HG02798 (cell line): ENCODE data around the gene GALNT12.

Experiments
- ATAC-seq: cut with Tn5 transposase; IDR thresholded peaks from one replicate; pipeline ENCODE4 v1.9.1; 2021; ENCODE audit warnings: mild to moderate bottlenecking; ENCODE audit not compliant: unreplicated experiment, poor library complexity

The GALNT12 gene

GRCh38 chr9:98871558-98872065, 64.1 kb downstream of the GALNT12 start:
- no peak for ATAC-seq

GRCh38 chr9:98873526-98873925, 66.1 kb downstream of the GALNT12 start:
- no peak for ATAC-seq

- ATAC-seq = no peak
Measured at GRCh38 chr9:98873951-98874371, 66.5 kb downstream of the GALNT12 start.

GRCh38 chr9:98874721-98875255, 67.3 kb downstream of the GALNT12 start:
- no peak for ATAC-seq

- no peak for ATAC-seq
Measured at GRCh38 chr9:98875536-98875935, 68.1 kb downstream of the GALNT12 start.

GRCh38 chr9:98877311-98877710, 69.8 kb downstream of the GALNT12 start:
- no peak for ATAC-seq

- no peak for ATAC-seq
Measured at GRCh38 chr9:98879094-98879962, 71.9 kb downstream of the GALNT12 start.

GRCh38 chr9:98879963-98880310, 72.5 kb downstream of the GALNT12 start:
- ATAC-seq = no peak

GRCh38 chr9:98880311-98881015, 73.0 kb downstream of the GALNT12 start:
- no peak for ATAC-seq

- no peak for ATAC-seq
Measured at GRCh38 chr9:98881356-98881755, 73.9 kb downstream of the GALNT12 start.

- ATAC-seq = no peak
Measured at GRCh38 chr9:98881836-98882568, 74.5 kb downstream of the GALNT12 start.

- ATAC-seq = no peak
Measured at GRCh38 chr9:98882569-98882923, 75.1 kb downstream of the GALNT12 start.

GRCh38 chr9:98883276-98883675, 75.8 kb downstream of the GALNT12 start:
- no peak for ATAC-seq

- no peak for ATAC-seq
Measured at GRCh38 chr9:98884849-98885248, 77.4 kb downstream of the GALNT12 start.

- no peak for ATAC-seq
Measured at GRCh38 chr9:98885575-98886295, 78.3 kb downstream of the GALNT12 start.

GRCh38 chr9:98886691-98887229, 79.3 kb downstream of the GALNT12 start:
- no peak for ATAC-seq

- no peak for ATAC-seq
Measured at GRCh38 chr9:98887918-98888510, 80.5 kb downstream of the GALNT12 start.

GRCh38 chr9:98888801-98889421, 81.4 kb downstream of the GALNT12 start:
- no peak for ATAC-seq

GRCh38 chr9:98890256-98890655, 82.8 kb downstream of the GALNT12 start:
- ATAC-seq = no peak
